Skin epidermis (tissue), 12 donors: ENCODE data around the gene KAZN.
"Not testable (repeated sequence)": the region's sequence is repeated elsewhere in the genome, so short reads cannot be mapped to it uniquely, and the experiment has no call there.

Experiments used
- H3K27ac ChIP-seq, 21 experiments: fragments of 200-600 bp; sonication (generic) in 11 of 21; one replicate each; pipeline ENCODE4 v1.5.0; 2020; ENCODE audit warnings: mild to moderate bottlenecking in 3 of 21, inconsistent platforms in 2 of 21, moderate library complexity in 2 of 21
- H3K4me3 ChIP-seq, 7 experiments: fragments of 200-600 bp; sonication (generic) in 2 of 7; one replicate each; pipeline ENCODE4 v1.5.0; 2020; ENCODE audit warnings: inconsistent platforms in 2 of 7, mild to moderate bottlenecking in 2 of 7, moderate library complexity in 1 of 7

KAZN gene

DNA sequence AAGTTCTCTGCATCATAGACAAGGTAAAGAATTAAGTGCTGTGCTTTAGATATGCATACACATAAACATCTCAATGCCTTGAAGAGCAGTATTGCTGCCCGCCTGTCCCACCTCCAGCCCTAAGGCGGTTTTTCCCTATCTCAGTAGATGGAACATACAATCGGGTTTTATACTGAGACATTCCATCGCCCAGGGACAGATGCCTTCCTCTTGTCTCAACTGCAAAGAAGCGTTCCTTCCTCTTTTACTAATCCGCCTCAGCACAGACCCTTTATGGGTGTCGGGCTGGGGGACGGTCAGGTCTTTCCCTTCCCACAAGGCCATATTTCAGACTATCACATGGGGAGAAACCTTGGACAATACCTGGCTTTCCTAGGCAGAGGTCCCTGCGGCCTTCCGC, 537.1 kb downstream of the KAZN start:
- not testable (repeated sequence) for H3K4me3 ChIP-seq, H3K27ac ChIP-seq

DNA sequence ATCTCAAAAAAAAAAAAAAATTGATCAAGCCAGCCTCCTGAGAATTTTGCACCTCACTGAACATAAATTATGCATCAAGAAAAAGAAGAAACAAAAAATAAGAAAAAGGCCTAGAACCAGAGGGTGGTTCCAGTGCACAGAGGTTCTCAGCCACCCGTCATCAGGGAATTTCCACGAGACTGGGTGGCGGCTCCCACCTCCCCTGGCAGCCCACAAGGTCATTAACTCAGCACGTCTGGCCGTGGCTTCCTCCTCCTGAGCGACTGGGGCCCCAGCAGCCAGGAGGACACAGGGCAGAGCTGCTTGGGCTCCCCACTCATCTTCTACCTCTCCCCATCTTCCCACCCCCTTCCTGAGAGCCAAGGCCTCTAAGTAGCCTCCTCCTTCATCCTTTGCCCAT, 539.3 kb downstream of the KAZN start:
- H3K4me3 ChIP-seq, result no peak overlapping the region
- no peak overlapping the region for H3K27ac ChIP-seq

DNA sequence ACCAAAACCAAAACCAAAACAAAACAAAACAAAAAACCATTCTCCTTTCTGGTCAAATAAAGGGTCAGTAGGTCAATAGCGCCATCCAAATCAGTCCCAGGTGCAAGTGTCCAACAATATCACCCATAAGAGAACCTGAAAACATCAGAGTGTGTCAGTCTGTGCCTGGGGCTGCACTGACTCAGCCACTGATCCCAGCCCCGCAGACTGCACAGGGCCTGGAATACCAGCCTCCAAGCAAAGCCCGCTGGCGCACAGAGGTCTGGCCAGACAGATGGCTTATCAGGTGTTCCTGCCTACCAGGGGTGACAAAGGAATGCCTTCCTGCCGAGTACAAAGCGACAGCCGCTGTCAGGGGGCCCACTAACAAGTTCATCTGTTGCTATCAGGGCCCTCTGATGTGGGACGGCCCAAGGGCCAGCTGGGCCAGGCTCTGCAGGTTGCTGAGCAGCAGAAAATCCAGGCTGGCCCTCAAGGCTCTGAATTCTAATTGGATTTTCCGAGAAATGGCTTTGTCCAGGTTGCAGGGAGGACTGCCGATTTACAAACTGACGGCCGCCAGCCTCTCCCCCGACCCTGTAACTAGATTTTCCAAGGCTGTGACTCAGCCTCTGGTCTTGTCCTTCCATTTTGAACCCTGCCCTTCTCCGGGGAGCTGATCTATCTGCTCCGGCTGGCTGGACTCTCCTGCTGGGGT, 541.3 kb downstream of the KAZN start:
- no peak overlapping the region for H3K27ac ChIP-seq
- H3K4me3 ChIP-seq, result no peak overlapping the region

DNA sequence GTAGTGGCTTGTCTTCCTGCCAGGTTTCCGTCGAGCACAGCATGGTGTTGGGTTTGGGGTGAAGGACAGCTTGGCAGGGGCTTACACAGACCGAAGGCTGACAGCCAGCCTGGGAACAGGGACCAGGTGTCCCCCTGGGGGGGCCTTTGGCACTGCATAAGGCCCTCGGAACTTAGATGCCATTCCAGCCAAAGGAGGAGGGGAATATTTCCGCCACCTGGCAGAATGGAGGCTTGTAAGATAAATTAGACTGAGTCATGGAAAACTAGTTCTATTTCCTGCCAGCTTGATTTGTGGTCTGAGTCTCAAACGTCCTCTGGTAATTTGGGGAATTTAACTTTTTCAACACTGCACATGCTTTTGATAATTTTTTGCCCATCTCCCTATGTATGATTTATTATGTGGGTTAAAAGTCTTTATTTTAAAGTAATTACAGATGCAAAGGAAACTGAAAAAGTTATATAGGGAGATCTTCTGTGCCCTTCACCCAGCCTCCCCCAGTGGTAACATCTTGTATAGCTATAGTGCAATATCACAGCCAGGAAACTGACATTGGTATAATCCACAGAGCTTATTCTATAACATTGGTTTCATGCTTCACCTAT, 543.6 kb downstream of the KAZN start:
- Histone ChIP-seq H3K4me3 (no peak overlapping the region), H3K27ac (peak overlapping the region in 1 of 21 experiments; percentile 47)

DNA sequence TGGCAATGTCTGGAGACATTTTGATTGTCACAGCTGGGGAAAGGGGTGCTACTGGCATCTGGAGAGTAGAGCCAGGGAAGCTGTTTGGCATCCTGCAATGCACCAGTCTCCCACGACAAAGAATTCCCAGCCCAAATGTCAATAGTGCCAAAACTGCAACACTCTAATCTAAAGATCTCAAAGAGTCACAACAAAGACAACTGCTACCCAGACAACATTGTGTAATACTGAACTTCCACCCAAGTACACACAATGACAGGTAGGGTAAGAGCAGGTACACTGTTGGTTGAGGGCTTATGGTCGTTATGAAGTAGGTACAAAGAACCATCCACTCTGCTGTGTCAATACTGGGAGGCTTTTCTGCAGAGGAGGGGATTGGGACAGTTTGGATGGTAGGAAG, 546.8 kb downstream of the KAZN start:
- Histone ChIP-seq H3K4me3 (no peak overlapping the region), H3K27ac (no peak overlapping the region)

DNA sequence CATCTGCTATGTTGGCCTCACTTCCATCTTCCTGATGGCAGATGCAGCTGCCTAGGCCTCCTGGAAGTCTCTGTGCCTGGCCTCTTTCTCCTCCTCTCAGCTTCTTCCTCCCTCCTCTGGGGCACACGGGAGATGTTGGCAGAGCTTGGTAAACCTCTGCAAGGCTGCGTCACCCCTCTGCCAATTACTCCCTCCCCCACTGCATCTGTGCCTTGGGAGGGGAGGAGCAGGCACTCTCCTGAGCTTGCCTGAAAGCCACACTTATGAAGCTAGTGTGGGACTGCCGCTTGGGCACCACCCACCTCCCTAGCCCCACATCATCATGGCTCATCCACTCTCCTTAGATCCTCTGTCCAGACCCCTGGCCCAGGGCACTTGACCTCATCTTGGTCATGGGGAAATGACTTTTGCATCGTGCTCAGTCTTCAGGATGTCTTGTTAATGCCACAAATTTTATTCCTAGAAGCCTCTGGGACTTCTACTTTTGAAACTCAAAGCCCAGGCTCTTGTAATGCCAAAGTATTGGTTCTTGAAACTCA, 547.7 kb downstream of the KAZN start:
- Histone ChIP-seq H3K27ac (no peak overlapping the region), H3K4me3 (no peak overlapping the region)

DNA sequence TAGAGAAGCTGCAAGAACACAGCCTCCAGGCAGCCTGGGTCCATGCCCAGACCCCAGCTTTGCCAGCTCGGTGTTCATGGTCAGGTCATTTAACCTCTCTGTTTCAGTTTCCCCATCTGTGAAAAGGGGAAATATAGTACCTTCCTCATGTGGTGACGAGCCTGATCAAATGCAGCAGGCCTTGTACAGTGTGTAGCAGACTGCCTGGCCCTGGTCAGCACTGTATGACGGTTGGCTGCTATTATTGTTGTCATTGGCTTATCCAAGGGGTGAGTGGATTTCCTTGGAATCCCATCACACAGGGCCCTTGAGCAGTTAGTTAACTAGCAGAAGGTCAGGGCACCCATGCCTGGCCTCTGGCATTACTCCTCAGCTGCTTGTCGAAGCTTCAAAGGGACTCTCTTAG, 548.5 kb downstream of the KAZN start:
- H3K4me3 ChIP-seq, result no peak overlapping the region

DNA sequence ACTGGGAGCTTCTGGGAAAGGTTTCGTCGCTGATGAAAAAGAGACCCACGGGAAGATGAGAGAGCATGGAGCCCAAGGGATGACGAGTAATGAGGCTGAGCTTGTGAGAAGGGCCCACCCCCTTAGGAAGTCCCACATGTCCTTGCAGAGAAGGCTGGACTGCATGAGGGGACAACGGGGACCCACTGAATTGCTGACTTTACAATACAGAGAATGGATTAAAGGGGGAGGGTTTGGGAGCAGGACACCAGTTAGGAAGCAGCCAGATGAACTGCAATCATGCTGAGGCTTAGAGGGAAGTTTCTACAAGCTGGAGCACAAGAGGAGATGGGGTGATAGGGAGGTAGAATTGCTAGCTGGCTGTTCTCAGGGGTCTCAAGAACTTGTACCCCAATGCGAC, 549.5 kb downstream of the KAZN start:
- Histone ChIP-seq H3K4me3 (no peak overlapping the region), H3K27ac (peak overlapping the region in 1 of 21 experiments; percentile 5)

More for the DNA sequence above, 548.5 kb downstream of the KAZN start:
- no peak overlapping the region for H3K27ac ChIP-seq

DNA sequence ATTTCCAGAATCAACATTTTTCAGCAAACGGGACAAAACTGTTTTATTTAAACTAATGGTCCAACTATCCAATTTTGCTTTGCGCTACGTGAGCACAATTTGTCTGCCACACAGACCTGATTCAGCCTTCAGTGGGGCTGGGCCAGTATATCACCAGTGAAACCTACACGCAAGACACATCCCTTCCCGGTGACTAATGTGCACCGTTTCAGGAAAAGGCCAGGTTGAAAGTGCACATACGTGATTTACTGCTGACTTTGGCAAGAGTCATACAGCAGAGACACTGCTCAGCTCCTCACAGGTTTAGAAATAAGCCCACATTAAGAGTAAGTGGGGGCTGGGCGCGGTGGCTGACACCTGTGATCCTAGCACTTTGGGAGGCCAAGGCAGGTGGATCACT, 550.0 kb downstream of the KAZN start:
- H3K27ac ChIP-seq, result no peak overlapping the region
- H3K4me3 ChIP-seq, result no peak overlapping the region

DNA sequence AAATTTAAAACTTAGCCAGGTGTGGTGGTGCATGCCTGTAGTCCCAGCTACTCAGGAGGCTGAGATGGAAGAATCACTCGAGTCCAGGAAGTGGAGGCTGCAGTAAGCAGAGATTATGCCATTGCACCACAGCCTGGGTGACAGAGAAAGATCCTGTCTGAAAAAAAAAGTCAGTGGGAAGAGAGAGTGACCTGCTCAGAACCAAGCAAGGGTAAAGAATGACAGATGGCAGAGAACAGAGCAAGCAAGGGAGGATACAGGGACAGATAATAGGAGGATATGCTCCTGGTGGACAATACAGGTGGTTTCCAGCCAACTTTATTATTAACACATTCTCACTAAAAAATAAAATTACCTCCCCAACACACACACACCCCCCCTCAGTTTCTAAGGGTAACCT, 550.5 kb downstream of the KAZN start:
- no peak overlapping the region for H3K4me3 ChIP-seq
- H3K27ac ChIP-seq, result no peak overlapping the region

DNA sequence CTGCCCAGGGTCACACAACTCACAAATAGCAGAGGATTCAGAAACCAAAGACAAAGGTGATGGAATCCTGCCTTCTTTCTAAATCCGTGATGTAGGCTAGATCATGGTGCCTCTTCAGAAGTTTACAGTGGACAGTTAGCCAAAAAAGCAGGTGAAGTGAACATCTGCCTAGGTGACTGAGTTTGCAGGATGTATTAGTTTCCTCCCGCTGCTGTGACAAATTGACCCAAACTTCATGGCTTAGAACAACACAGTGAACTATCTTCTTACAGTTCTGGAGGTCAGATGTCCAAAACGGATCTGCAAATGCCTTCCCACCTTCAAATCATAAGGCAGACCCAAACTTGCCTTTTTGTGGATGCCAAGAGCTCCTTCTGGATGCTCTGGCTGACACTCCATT, 551.9 kb downstream of the KAZN start:
- H3K27ac ChIP-seq, result no peak overlapping the region
- H3K4me3 ChIP-seq, result no peak overlapping the region

DNA sequence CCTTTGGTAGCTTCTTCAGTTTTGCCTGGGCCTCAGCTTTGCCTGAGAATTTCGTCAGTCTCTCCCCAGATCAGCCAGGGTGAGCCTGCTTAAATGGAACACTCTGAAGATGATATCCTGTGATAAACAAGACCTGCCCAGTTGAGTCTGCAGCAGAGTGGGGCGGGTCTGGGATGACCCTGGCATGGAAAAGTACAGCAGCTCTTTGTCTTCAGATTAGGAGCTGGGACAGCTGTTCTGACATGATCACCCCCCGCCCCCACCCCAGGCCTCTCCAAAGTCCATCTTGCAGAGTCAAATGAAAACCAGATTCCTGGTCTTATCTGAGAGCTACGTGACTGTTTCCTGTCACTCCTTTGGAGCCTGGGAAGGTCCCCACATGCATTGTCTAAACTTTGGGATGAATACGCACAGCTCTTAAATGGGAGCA, 552.9 kb downstream of the KAZN start:
- no peak overlapping the region for H3K27ac ChIP-seq
- no peak overlapping the region for H3K4me3 ChIP-seq

DNA sequence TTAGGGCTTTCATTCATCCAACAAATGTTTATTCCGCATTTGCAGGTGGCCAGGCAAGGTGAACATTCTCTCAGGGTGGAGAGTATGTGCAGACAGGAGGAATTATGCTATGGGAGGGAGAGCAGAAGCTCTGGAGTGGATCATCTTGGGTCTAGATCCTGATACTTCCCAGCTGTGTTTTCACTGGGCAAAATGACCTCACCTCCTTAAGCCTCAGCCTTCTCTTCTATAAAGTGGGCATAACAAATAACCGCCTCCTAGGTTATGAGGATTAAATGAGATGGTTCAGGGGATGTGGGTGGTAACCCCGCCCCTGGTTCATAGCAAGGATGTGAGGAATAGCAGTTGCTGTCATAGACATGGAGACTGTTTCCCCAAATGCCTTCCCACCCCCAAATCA, 553.4 kb downstream of the KAZN start:
- Histone ChIP-seq H3K27ac (peak overlapping the region in 9 of 21 experiments; percentile 50 to 92 (median 85)), H3K4me3 (peak overlapping the region in 1 of 7 experiments; percentile 73)

DNA sequence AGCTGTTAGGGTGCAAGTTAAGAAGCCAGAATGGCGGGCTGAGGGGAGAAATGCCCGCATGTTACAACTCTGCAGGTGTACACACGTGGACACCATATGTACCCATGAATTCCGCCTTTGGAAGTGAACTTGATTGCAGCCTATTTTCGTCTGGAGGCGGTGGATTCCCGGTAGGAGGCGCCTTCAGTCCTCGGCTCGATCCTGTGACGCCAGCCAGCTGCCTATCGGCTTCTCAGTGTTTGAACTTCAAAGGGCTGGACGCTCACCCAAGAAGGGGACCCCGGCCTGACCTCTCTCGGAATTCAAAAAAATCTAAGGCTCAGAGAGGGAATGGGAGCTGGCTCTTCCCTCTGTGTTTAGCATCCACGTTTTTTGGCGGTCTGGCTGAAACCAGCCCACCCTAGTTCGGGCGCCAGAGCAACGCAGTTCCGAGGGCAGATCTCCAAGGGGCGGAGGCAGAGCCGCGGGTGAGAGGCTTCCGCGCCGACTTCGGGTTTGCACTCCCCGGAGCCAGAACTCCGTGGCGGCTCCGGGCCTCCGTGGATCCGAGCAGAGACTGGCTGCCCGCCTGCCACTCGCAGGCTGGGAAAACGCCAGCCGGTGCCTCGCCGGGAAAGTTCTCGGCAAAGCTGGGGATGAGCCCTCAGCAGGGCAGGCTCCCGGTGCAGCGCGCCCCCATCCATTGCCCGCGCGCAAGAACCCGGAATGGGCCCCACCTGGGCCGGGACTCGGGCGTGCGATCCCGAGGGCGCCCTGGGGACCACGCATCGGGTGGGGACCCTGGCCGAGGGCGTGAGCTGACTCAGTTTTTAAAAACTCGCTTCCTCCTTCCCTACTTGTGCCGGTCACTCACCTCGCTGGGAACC, 554.1 kb downstream of the KAZN start:
- Histone ChIP-seq H3K4me3 (peak overlapping the region; percentile 61 to 85 (median 67)), H3K27ac (peak overlapping the region; percentile 50 to 92 (median 82))

DNA sequence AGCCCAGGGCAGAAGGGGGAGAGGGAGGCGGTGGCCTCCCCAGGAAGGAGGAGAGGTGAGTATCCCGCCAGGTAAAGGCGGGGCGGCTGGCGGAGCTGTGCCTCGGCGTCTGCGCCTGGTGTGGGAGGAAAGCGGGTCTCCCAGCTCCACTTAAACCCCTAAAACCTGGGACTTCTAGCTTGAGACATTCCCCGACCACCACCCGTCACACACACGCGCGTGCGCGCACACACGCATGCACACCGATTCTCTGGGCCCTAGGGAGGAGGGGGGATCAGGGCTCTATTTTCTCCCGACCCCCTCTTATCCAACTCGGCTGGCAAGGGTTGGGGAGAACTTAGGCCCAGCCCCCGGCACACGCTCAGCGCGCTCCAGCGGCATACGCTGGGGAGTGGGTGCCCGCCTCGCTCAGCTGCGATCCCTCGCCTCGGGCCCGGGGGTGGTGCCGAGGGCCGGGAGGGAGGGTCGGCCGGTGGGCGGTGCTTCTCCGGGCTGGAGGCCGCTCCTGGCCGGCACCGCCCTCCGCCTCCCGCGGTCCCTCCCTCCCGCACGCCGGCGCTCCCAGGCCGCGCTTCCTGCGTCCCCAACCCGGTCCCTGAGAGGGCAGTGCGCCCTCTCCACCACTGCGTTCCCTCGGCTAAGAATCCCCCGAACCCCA, 554.8 kb downstream of the KAZN start, which contains the start of gene TMEM51:
Gene TMEM51 (plus strand): TSS at position 564 of the 658 bp plus-strand sequence. CDS start 61,341 bp downstream, outside the sequence.
- H3K27ac ChIP-seq, result peak within 1 kb of the TSS; percentile 58 to 92 (median 82)
- peak within 1 kb of the TSS; percentile 61 to 85 (median 67) for H3K4me3 ChIP-seq

DNA sequence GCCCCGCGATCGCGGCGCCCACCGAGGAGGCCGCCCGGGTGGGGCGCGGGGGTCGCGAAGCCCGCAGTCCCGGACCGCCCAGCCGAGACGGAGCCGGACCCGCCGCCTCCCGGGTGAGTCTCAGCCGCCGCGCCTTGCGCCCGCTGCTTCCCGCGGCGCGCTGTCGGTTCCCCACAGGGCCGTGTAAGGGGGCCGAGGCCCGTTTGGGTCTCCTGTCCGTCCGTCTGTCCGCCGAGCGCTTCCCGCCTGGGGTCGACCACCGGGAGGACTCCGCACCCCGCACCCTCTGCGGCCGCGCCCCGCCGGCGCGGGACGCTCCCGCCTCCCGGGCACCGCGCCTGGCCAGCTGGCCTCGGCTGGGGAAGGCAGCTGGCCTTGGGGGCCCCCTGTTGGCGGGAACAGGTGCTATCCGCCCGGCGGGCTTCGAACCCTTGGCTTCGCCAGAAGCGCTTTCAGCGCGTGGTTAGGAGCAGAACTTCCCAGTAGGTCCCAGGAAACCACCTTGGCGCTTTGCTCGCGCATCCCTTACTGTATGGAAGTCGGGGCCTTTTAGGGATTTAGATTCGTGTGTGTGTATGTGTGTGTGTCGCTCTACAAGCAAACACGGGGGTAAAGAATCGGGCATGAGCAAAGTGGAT, 555.5 kb downstream of the KAZN start:
- Histone ChIP-seq H3K4me3 (peak overlapping the region; percentile 61 to 85 (median 67)), H3K27ac (peak overlapping the region; percentile 58 to 92 (median 82))

DNA sequence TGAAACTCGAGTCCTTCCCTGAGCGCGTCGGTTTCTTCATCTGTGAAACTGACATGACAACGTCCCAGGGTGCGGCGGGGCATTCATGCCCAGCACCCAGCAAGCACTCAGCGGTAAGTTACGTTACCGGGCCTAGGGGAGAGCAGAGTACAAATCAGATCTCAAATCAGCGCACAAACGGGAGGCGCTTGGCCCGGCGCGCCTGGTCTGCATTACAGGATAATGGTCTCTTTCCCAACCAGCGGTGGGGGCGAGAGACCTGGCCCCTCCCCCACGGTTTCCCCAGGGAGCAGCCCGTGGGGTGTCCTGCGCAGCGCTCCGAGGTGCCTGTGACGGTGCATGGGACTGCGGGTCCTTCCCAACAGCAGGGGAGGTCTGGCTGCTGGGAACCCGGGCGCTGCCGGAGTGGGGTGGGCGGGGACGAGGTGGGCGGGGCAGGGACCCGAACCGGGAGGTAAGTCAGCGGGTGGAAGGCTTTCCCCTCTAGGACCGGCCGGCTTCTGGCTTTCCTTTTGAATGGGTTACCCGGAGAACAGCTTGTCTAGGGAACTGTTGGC, 556.1 kb downstream of the KAZN start:
- peak overlapping the region in 14 of 21 experiments; percentile 35 to 92 (median 82) for H3K27ac ChIP-seq
- H3K4me3 ChIP-seq, result peak overlapping the region; percentile 61 to 85 (median 67)

DNA sequence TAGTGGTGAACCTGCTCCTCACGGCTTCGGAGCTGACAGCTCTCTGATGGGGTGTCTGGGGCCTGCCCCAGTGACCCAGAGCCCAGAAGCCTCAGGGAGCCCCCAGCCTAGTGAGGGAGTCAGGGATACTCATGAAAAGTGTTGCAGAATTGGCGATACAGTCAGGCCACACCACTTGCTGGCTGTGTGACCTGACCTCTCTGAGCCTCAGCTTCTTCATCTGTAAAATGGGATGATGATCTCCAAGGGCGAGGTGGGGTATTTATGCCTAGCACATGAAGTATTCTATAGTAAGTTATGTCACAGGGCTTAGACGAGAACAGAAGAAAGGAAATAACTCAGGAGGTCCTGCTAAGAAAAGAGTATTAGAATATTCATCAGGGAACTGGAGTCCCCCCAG, 556.7 kb downstream of the KAZN start:
- H3K4me3 ChIP-seq, result peak overlapping the region in 3 of 7 experiments; percentile 67 to 77 (median 73)

More for the DNA sequence above, 556.7 kb downstream of the KAZN start:
- H3K27ac ChIP-seq, result peak overlapping the region in 2 of 21 experiments; percentile 84 to 87
